ENCODE results near the gene C1GALT1.
"Not testable (repeated sequence)": the region's sequence is repeated elsewhere in the genome, so short reads cannot be mapped to it uniquely, and the experiment has no call there.

C1GALT1 gene

DNA sequence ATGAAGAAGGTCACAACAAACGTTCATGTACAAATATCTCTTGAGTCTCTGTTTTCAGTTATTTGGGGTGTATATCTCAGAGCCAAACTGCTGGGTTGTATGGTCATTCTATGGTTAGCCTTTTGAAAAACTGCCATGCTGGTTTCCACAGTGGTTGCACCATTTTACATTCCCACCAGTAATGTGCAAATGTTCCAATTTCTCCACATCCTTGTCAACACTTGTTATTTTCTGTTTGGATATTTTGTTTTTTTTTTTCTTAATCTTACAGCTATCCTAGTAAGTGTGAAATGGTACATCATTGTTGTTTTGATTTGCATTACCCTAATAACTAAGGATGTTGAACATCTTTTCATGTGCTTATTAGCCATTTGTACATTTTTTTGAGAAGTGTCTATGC lies 13.0 kb upstream of the C1GALT1 start:
- DNase-seq (ENCODE audit: low read depth in 3 of 3), result no peak

DNA sequence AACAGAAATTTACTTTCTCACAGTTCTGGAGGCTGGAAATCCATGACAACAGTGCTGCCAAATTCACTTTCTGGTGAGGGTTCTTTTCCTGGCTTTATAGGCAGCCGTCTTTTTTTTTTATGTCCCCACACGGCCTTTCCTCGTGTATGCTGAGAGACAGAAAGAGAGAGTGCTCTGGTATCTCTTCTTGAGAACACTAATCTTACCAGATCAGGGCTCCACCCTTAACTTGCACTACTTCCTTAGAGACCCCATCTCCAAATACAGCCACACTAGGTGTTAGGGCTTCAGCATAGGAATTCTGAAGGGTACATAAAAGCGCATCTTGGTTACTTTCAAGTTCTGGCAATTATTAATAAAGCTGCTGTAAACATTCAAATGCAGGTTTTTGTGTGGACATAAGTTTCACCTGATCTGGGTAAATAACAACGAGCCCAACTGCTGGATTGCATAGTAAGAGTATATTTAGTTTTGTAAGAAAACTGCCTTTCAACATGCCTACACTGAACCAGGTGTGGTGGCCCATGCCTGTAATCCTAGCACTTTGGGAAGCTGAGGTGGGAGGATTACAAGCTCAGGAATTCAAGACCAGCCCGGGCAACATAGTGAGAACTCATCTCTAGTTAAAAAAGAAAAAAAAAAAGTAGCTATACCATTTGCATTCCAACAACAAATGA lies 8.2 kb upstream of the C1GALT1 start:
- DNase-seq (ENCODE audit: low read depth in 3 of 3), result no peak

DNA sequence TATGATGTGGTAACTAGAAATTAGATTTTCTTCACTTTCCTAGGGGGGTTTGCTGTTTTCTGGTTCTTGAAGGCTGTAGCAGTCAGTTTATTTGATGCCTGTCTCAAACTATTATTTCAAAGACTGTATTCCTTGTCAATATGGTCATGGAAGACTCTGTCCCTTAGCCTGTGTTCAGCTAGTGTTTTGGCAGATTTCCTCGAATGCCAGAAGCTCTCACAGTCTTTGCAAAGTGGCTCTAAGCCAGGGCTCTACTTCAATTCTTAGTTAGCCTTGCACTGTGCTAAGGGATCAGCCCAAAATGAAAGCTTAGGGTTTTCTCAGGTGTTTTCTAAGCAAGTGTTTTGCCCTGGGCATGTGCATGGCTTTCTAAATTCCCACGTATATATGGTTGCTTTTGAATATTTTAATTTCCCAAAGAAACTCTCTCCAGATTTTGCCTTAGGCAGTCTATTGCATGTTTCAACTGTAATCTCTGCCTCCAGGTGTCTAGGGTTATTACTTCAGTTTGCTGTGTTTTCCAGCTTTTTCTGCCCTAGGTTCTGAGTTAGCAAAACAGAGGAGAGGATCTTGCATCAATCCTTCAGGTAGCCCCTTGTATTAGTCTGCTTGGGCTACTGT lies 7.2 kb upstream of the C1GALT1 start:
- DNase-seq (ENCODE audit: low read depth in 3 of 3), result no peak

DNA sequence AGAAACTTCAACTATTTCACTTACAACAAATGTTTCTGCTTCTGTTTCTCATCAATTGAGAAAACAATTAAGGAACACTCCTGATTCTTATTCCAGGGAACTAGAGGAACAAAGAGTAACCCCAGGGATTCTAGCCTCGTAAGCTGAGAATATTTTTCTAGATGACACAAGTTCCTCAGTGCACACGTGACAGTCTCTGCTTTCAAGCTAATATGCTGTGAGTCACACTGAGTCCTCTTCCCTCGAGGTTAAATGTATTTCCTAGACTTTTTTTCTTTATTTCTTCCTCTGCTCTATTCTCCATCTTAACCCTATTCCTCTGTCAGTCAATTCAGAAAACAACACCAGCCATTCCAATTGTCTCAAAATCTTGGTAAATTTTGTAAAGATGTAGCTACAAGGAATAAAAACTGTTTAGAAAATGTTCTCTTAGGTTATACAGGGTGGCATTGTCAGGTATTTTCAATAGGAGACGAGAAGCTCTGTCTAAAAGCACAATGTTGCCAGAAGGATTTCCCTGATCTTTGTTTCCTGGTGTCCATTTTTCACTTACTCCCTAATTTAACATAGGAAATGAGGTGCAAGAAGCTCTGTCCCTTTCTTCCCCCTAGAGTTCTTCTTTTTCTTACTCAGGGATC lies 5.8 kb upstream of the C1GALT1 start:
- no peak for DNase-seq (ENCODE audit: low read depth in 3 of 3)

DNA sequence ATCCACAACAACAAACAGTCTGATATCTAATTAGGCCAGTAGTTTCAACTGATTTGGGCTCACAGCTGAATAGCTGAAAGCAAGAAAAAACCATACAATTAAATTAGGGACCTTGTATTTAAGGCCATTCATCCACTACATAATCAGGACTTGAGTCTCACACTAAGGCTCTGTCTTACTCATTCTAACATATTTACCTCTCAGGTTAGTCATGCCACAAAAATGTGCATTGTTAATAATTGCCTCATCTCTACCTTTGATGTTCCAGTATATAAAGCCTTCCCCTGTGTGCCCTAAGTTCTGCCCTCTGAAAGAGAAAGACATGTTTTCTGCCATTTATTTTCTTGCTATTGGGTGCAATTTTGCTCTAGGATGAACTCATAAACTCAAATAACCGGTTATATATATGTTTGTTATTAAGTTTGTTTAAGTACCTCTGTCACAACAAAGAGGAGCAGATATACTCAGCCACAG lies 5.3 kb upstream of the C1GALT1 start:
- no peak for DNase-seq (ENCODE audit: low read depth in 3 of 3)

DNA sequence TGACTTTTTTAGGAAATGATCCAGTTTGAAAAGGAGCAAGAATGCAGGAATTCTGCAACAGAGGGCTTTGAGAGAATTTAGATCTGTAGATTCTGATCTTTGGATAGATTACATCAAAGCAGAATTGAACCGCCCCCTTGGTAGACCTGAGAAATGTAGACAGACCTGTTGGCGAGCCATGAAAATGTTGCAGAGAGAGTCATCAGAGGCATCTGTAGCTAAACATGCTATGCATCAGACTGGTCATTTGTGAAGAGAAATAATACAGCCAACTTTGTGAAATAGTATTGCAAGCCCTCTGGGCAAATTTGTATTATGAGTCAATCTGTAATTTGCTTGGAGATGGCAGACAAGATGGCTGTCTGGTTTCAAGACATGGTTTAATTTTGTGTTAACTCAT lies 4.3 kb upstream of the C1GALT1 start:
- no peak for DNase-seq (ENCODE audit: low read depth in 3 of 3)

DNA sequence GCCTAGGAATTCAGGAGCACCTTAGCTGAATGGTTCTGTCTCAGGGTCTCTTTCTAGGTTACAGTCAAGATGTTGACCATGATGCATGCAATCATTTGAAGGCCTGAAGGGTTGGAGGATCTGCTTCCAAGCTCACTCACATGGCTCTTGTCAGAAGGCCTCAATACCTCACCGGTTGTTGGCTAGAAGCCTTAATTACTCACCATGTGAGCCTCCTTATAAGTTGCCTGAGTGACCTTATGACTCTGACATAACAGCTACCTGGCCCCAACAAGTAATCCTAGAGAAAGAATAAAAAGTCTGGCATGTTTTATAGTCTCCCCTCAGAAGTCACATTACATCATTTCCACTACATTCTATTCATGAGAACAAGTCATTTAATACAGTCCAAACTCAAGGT lies 3.4 kb upstream of the C1GALT1 start:
- DNase-seq (ENCODE audit: low read depth in 3 of 3), result no peak

DNA sequence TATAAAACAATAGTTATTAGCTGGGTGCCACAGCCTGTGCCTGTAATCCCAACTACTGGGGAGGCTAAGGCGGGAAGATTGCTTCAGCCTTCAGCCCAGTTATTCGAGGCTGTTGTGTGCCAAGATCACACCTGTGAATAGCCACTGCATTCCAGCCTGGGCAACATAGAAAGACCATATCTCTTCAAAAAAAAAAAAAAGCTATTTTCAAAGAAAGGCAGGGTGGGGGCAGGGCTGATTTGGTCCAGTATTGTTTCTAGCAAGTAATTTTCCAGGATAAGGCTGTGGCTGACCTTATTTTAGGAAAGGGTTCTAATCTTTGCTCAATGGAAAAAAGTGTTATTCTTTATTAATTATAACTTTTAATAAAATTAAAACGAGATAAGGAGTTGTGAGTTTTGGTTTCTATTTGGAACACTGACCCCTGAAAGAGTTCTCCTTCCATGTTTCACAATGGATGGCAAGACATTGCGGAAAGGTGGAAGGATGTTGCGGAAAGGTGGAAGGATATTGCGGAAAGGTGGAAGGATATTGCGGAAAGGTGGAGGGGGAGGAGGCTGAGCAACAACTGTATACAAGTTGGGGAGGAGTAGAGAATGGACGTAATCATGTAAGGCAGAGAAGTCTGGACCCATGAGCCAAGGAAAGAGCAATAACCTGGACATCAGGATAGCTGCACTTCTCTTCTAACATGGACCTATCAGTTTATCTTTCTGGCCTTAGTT lies 1.5 kb upstream of the C1GALT1 start:
- no peak for DNase-seq (ENCODE audit: low read depth in 3 of 3)

DNA sequence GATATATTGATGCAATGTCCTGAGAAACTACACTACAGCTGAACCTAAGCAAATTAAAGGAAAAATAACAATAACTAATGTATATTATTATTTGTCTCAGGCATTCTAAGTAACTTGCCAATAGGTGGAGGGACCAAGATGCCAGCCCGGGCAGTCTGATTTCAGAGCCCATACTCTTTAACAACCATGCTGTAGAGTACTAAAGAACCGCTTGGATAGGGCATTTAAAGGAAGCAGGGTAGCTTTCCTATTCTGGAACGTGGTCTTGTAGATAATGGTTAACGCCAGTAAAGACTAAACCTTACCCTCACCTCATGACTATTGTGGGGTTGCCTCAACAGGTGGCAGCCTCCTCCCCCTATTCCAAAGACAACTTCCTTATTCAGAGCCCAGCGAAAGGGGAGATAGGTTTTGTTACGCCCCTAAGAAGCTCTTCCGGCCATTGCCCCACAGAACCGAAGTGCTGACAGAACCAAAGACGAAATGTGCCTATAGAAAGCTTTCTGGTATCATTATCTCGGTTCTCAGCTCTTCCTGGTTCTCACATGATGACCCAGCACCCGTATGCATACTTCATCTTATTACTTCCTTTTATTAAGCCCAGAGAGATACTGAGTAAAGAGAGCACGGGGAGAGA lies 707 bp upstream of the C1GALT1 start:
- DNase-seq (ENCODE audit: low read depth in 3 of 3), result peak in 1 of 3 donors; percentile 2

DNA sequence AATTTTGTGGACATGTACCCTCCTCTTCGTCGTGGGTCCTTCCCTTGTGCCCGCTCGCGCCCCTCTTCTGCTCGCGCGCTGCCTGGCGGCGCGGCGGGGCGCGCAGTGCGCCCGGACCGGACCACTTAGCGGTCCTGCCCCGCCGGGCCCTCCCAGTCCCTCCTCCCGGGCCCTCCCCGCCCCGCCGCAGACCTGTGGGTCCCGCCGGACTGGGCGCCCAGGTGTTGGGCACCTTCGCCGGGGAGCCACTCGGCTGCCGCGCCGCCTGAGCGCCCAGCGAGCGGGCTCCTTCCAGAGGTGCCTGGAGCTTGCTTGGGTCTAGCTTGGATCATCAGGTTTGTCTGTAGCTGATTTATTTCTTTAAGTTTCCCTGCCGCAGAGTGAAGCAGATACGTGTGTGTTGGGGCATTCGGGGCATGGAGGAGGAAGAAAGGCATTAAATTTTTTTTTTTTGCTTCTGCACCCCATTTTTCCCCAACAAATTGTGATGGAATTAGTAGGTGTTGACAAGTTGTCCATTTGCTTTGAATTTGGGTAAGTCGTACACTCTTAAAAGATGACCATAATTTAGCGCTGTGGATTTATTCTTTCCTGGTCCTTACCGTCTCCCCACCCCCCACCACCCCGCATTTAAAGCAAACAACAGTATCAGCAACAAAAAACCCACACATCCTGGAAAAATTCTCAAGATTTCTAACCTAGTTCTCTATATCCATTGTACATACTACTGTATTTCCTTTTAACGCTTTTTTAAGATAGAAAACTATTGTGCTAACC lies 905 bp downstream of the C1GALT1 start:
- peak in 2 of 3 donors; percentile 5 to 37 for DNase-seq (ENCODE audit: low read depth in 3 of 3)

DNA sequence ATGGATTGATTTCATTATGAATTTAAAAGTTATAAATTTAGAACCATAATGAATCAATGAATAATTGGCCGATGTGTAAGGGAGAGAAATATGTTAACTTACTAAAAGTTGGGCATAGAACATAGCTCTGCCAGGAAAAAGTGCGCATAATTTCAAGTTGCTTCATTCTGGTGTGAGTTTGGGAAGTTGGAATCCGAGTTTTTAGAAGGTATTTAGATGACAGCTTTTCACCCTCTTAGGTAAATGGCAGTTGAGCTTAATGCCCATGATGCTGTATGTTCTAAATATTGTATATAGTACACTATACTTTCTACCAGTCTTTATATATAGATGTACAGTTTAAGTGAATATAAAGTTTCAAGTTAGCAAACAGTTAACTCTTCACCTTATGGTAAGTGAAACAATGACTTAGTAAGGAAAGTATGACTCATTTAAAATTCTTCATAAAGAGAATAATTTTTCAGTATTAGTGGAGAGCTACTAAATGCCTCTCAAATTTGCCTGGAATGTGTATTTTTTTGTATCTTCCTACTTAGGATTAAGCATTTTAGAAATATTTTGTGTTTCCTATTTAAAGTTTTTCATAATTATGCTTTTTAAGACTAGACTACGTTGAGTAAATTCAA lies 1.6 kb downstream of the C1GALT1 start:
- DNase-seq (ENCODE audit: low read depth in 3 of 3), result no peak

DNA sequence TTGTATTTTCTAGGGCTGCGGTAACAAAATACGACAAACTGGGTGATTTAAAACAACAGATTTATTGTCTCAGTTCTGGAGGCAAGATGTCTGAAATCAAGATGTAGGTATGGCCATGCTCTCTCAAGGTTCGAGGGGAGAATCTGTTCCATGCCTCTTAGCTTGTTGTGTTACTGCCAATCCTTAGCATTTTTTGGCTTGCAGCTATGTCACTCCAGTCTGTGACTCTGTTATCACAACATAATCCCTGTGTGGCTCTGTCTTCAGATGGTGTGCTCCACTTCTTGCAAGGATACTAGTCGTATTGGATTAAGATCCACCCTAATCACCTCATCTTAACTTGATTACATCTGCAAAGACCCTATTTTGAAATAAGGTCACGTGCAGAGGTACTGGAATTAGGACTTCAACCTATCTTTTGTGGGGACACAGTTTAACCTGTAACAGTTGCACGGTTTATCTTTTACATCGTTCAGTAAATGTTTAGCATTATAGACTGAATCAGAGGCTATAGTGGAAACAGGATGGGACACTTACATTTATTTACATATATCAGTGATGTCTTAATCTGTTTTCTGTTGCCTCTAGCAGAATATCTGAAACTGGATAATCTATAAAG lies 3.1 kb downstream of the C1GALT1 start:
- DNase-seq (ENCODE audit: low read depth in 3 of 3), result no peak

DNA sequence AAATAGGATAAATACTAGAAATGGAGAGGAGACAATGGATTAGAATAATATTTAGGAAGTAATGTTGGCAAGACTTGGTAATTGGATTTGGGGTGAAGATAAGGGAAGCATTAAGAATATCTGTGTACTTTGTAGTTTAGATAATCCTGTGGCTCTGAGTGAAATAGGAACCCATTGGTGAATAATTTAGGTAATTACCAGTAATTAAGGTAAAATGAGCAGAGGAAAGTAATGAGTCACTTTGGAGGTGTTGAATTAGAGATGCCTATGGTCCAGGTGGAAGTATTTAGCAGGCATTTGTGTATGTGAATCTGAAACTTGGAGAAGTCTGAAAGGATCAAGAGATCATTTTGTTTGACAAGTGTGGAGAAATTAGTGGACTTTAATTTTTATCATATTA lies 5.7 kb downstream of the C1GALT1 start:
- no peak for DNase-seq (ENCODE audit: low read depth in 3 of 3)

DNA sequence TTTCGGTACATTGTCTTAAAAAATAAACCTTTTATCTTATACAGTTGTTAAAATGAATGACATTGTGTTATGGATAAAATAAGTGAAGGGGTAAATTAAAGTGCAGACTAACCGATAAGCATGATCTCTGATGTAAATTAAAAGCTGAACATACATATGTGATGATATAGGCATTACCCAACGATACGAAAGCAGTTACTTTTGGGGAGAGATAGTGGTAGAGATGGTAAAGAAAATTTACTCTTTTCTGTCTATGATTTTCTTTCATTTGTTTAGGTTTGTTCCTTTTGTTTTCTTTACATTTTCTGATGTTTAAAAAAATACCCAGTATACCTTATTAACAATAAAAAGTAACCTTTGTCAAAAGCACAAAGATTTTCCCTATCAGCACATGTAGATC lies 6.4 kb downstream of the C1GALT1 start:
- no peak for DNase-seq (ENCODE audit: low read depth in 3 of 3)

DNA sequence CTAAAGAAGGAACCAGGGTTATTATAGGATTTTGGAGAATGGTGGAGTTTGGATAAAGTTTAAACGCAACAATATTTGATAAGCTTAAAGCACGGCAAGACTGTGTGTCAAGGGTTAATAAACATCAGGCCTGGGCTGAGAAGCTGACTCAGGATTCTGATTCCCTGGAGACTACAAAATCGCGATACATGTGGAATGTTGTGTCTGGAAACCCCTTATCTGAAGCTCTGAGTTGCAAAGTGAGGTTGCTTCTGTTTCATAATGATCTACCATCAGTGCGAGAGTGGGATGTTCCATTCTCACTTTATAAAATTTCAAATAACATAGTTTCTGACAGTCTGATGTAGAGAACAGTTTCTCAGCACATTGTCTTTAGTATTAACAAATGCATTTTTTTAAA lies 7.8 kb downstream of the C1GALT1 start:
- no peak for DNase-seq (ENCODE audit: low read depth in 3 of 3)

DNA sequence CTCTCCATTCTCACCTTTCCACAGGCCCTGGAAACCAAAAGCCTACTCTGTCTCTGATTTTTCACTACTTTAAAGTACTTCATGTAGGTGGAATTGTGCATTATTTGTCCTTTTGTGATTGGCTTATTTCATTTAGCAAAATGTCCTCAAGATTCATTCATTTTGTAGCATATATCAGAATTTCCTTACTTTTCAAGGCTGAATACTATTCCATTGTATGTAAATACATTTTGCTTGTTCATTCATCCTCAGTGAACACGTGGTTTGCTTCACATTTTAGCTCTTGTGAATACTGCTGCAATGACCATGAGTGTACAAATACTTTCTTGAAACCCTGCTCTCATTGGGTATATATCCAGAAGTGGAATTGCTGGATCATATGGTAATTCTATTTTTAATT lies 8.8 kb downstream of the C1GALT1 start:
- DNase-seq (ENCODE audit: low read depth in 3 of 3), result no peak

DNA sequence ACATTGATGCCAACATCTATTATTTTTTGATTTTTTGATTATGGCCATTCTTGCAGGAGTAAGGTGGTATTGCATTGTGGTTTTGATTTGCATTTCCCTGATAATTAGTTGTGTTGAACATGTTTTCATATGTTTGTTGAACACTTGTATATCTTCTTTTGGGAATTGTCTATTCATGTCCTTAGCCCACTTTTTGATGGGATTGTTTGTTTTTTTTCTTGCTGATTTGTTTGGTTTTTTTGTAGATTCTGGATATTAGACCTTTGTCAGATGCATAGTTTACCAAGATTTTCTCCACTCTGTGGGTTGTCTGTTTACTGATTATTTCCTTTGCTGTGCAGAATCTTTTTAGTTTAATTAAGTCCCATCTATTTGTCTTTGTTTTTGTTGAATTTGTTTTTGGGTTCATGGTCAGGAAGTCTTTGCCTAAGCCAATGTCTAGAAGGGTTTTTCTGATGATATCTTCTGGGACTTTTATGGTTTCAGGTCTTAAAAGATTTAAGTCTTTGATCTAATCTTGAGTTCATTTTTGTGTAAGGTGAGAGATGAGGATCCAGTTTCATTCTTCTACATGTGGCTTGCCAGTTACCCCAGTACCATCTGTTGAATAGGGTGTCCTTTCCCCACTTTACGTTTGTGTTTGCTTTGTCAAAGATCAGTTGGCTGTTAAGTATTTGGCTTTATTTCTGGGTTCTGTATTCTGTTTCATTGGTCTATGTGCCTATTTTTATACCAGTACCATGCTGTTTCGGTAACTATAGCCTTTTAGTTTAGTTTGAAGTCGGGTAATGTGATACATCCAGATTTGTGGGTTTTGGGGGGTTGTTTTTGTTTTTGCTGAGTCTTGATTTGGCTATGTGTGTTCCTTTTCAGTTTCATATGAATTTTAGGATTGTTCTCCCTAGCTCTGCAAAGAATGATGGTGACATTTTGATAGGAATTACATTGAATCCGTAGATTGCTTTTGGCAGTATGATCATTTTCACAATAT lies 10.7 kb downstream of the C1GALT1 start:
- not testable (repeated sequence) for DNase-seq (ENCODE audit: low read depth in 3 of 3)

DNA sequence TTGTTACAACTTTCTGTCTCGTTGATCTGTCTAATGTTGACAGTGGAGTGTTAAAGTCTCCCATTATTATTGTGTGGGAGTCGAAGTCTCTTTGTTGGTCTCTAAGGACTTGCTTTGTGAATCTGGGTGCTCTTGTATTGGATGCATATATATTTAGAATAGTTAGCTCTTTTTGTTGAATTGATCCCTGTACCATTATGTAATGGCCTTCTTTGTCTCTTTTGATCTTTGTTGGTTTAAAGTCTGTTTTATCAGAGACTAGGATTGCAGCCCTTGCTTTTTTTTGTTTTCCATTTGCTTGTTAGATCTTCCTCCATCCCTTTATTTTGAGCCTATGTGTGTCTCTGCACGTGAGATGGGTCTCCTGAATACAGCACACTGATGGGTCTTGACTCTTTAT lies 17.2 kb downstream of the C1GALT1 start:
- DNase-seq (ENCODE audit: low read depth in 3 of 3), result not testable (repeated sequence)

DNA sequence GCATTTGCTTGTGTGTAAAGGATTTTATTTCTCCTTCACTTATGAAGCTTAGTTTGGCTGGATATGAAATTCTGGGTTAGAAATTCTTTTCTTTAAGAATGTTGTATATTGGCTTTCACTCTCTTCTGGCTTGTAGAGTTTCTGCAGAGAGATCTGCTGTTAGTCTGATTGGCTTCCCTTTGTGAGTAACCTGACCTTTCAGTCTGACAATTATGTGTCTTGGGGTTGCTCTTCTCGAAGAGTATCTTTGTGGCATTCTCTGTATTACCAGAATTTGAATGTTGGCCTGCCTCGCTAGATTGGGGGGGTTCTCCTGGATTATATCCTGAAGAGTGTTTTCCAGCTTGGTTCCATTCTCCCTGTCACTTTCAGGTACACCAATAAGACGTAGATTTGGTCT lies 17.9 kb downstream of the C1GALT1 start:
- DNase-seq (ENCODE audit: low read depth in 3 of 3), result not testable (repeated sequence)

All from stimulated activated CD4-positive, alpha-beta T cell treated with anti-CD3 and anti-CD28 coated beads, TNF-alpha, amount 100 ng/mL, for 48 hours (primary cell).